HG03159 (cell line): Measurements from ENCODE around the gene TMEM253.

Experiments used
- ATAC-seq: cut with Tn5 transposase; IDR thresholded peaks from one replicate; pipeline ENCODE4 v1.9.1; 2021; ENCODE audit warnings: mild to moderate bottlenecking, moderate library complexity; ENCODE audit not compliant: unreplicated experiment

Gene TMEM253

DNA sequence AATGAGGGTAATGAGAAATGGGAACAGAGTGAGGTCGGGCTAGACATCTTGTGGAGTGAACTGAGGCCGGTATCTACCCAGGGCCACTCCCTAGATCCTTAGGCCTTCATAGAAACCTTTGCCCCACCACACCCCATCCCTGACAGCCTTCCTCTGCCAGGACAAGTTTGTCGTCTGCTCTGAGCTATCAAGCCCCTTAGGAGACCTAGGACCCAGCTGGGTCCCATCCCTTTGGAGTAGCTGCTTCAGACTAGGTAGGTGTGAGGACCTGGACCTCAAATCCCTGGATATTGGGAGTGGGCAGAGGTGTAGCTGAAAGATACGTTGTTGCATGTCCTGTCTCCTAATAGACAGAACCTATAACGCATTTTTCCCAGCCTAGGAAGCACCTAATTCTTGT lies at the start of gene TMEM253:
TMEM253 (plus strand) TSS at position 136 of the 400 bp plus-strand sequence. CDS start 278 bp downstream, outside the sequence.
- ATAC-seq, result no peak

- no peak for ATAC-seq
Measured at GRCh38 chr14:21053184-21054122, 47.4 kb upstream of the TMEM253 start.

DNA sequence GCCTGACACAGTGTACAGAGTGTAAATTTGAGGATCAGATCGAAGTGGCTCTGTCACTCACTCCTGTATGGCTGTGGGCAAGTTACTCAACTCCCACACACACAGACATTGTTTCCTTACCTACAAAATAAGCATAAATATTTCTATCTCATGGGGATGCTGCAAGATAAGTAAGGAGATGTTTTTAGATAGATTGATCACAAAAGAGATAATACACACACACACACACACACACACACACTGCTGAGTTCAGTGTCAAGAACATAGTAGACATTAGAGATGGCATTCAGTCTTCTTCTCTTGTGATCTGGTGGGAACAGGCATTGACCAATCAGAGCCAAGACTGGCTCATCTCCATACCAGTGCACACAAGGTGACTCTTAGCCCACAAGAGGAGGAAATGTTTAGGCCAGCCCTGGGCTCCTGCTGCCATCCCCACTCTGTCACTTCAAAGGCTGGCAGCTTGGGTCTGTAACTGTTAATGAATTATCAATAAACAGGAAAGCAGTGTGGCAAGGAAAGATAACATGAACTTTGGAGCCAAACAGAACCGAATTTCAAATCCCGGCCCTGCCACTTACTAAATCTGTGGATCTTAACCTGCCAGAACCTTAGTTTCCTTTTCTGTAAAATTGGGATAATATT lies 46.6 kb upstream of the TMEM253 start:
- no peak for ATAC-seq

DNA sequence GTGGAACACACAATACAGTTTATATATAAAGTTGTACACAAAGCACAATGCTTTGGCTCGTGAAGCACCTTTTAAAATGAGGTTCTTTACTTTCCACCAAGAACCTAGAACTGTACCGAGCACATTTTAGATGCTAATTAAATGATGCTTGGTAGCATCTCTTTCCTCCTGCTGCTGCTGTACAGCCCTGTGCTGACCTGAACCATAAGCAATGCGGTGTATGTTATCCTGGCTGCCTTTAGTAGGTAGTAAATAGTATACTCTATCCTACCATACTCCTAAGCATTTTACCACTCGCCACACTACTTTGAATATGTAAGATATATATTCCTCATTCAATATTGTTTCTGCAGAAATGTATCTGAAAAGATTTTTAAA lies 46.1 kb upstream of the TMEM253 start:
- ATAC-seq, result no peak

DNA sequence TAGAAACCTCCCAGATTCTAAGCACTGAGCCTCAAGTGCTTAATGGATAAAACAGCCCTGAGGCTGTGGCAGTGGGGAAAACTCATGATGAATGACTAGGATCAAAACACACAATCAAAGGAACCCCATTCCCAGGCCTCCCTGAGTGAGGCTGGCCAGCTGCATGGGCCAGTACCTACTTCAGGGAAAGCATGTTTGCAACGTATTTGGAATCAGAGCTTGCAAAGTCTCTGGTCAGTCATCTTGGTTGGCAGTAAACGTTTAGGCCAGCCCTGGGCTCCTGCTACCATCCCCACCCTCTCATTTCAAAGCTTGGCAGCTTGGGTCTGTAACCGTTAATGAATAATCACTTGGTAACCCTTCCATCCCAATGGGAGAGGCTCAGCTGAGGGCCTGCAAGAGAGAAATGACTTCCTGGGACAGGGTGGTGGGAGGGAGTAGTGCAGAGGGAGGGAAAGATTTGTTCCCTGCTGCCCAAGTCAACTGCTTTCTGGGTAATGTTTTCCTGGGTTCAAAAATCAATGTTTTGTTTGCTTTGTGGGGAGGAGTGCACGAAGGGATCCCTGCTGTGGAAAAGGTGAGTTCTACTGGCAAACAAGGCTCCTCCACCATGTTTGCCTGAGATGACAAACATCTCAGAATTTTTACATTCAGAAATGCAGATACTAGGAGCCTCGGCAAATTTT lies 45.3 kb upstream of the TMEM253 start:
- ATAC-seq, result no peak

GRCh38 chr14:21056520-21057163 lies 44.2 kb upstream of the TMEM253 start:
- no peak for ATAC-seq

- ATAC-seq, result no peak
Measured at GRCh38 chr14:21057803-21058675, 42.8 kb upstream of the TMEM253 start, which contains the start of gene RNASE8. Gene RNASE8, plus strand, starts transcription at chr14:21057822. Its CDS starts 71 bp downstream, at chr14:21057893.

- ATAC-seq, result no peak
Measured at GRCh38 chr14:21058903-21059302, 42.0 kb upstream of the TMEM253 start.

DNA sequence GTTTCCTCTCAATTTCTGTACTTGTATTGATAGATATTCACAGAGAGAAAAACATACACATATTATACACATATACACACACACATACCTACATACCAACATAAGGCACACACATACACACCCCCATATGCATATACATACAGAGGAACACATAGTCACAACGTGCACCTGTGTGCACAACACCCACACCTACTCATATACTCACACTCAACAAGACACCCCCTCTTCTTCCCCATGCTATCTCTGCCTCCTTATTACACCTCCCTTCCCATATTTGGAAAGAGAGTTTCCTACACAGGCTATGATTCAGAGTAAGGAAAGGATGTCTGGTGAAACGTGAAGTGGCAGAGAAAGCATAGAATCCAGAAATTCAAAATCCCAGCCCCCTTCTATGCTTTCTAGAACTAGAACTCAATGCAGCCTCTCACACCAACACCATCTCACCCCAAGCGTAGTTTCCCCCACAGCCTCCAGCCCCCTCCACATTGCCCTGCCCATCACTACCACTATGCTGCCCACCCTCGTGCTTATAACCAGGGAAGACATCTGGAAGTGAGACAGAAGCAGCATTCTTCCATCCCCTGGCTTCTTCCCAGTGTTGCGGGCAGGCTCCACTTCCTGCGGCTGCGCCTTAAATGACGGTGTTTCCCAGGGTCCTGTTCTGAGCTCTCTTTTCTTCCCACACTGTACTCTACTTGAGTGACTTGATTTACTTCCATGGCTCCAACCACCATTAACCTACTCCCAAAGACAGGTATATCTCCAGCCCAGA lies 40.8 kb upstream of the TMEM253 start:
- no peak for ATAC-seq

DNA sequence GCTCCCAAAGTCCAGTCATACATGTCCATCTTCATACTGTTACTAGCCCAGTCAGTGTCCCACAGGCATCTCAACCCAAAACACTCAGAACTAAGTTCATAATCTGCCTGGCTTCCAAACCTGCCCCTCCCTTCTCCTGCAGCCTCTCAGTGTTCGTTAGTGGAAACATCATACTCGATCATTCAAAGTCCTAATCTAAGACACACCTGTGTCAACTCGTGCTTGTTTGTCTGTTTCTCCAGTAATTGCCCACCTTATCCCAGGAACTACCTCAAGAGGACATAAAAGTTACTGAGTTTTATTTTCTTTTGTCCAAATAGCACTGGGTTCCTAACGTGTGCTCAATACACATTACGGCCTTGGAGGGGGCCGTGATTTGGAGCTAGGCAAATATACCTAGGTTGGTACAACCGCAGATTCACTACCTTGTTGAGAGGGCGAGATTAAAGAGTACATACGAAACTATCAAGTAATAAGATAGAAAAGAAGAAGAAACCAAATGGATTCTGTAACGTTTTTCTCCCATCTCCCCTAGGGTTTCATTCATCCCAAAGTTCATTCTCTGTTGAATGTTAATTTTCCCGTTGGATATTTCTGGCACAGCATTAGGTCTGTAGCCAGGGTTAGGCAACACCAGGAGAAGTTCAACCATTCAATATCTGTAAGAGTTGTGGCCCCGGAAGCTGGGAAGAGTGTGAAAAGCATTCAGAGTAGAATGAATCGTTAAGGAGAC lies 40.1 kb upstream of the TMEM253 start:
- no peak for ATAC-seq

GRCh38 chr14:21061347-21061668 lies 39.6 kb upstream of the TMEM253 start:
- ATAC-seq, result no peak

DNA sequence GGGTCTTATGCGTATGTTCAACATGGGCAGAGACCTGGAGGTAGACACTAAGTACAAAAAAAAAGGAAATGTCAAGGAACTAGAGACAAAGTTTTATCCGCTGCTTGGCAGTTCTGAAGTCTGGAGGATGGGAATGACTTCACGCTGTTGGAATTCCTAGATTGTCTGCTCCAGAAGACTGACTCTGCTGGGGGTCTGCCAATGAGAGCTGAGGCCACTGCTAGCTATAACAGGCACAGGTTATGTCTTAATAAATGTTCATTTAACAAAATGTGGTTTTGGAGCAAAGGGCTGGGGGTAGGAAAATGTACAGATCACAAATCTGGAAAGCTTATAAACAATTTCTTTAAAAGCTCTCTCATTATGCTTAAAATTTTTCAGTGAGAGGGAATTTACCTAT lies 37.4 kb upstream of the TMEM253 start:
- no peak for ATAC-seq

DNA sequence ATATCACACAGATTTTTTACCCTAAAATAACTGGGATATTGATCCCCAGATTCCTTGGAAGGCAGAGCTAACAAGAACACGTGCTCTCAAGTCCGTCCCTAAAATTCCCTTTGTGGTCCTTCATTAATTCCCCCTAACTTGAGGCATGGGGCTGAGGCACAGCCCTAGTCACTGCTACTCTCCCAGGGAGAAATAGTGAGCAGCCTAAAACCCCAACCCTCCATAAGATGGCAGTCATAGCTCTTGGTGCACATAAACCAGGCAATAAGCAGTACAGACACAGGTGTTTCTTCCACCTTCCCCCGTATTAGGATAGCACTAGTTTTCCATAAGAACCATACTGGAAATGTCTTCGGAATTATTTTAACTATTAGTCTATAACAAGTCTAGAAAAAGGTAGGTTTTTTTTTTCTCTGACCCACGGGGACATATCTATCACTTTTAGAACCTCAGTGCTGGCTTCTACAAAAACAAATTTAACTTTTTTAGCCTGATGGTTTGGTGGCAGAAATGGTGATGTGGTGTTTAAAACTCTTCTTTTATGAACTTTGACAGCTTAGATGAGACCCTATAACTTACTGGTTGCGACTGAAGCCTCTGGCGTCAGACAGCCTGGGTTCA lies 33.9 kb upstream of the TMEM253 start:
- ATAC-seq, result no peak

GRCh38 chr14:21068521-21069387 lies 32.1 kb upstream of the TMEM253 start:
- ATAC-seq, result no peak

DNA sequence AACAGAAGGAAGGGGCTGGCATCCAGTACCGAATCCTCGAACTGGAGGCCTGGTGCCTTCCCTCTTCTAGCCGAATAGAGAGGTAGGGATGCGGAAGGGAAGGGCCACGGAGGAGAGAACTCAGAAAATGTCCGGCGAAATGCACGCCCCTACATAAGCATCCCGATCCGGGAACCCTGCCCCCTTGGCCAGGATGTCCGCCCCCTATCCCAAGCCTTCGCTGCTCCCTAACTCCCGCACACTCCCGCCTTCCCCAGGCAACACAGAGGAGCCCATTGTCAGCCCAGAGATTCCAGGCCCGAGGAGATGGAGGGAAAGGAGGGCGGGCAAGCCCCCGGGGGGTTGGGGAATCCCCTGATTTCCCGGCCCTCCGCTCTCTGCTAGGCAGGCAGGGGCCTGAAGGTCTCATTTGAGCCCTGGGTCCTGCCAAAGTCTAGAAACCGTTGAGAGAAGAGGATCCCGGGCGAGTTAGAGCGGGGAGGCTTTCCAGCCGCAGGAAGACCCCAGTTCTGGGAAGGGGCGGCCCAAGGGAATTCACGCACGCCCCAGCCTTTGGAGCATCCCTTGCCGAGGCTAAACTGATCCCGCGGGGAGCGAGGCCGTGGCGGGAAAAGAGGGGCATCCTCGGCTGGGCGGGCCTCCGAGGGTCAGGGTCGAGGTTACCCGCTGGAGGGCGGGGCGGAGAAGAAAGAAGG lies 31.3 kb upstream of the TMEM253 start:
- no peak for ATAC-seq

DNA sequence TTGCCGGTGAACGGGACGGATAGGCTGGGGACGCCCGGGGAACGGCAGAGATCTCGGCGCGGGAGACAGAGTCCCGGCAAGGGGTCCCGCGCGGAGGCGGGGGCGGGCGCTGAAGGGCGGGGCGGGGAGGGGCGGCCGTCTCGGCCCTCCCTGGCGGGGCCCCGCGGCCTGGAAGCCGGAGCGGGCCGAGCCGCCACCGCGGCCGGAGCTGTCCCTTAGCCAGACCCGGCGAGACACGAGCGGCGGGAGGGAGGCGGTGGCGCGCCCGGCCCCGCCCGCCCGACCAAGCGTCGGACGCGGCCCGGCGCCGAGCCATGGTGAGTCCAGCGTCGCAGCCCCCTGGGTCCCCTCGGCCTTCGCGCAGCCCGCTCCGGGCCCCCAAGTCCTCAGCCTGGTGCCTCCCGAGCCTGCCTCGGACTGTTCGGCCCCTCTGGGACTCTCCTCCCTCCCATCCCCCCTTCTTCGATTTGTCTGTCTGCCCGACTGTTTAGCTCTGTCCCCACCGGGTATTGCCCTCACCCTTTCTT lies 30.7 kb upstream of the TMEM253 start, which contains the start of gene ARHGEF40:
ARHGEF40 (plus strand) TSS at position 222 of the 527 bp plus-strand sequence; CDS start at position 315, 93 bp downstream.
- no peak for ATAC-seq
